OCI-LY7 (cell line): ENCODE measurements around the gene C6orf136. TPM values are rescaled to one million over a fixed set of nuclear protein-coding genes. Genes with fewer than 3 reads are reported as not detected.

Source experiments
- BruUV-seq: library from RNA; stranded (reverse); fragments of 400-500 nt; replicated peaks from 2 replicates; lab custom pipeline; 2021; lab: Mats Ljungman, UMichigan
- CTCF ChIA-PET: fragments of 300-600 bp; sonication (Branson Sonifier 250); formaldehyde crosslinking; loops from one replicate; lab custom pipeline; 2022; ENCODE audit warnings: antibody characterized with exemption; ENCODE audit not compliant: unreplicated experiment; lab: Charles Lee
- POLR2A ChIA-PET: fragments of 300-600 bp; sonication (Branson Sonifier 250); formaldehyde crosslinking; loops from one replicate; lab custom pipeline; 2022; ENCODE audit warnings: antibody characterized with exemption; lab: Charles Lee
- DNase-seq: peaks from one replicate; pipeline ENCODE4 v3.0.0-alpha.2; 2015; ENCODE audit warnings: low spot score
- H2AFZ ChIP-seq: fragments of 200-600 bp; sonication (generic), shearing (Covaris generic); 2 replicates; pipeline ENCODE4 v1.6.1; 2014; ENCODE audit warnings: mild to moderate bottlenecking, antibody characterized with exemption, low read length, moderate library complexity
- H3K27ac ChIP-seq: fragments of 200-600 bp; sonication (generic); 2 replicates; pipeline ENCODE4 v1.5.1; 2014; ENCODE audit warnings: mixed run types, low read depth, mild to moderate bottlenecking, moderate library complexity, low read length, inconsistent platforms; ENCODE audit not compliant: poor library complexity, severe bottlenecking
- H3K36me3 ChIP-seq: fragments of 200-600 bp; sonication (generic); 2 replicates; pipeline ENCODE4 v1.6.1; 2014; ENCODE audit warnings: mild to moderate bottlenecking, antibody characterized with exemption, low read length, moderate library complexity, mixed read lengths; ENCODE audit not compliant: insufficient read depth
- H3K4me1 ChIP-seq: fragments of 200-600 bp; sonication (generic); 2 replicates; pipeline ENCODE4 v1.5.1; 2014; ENCODE audit warnings: mild to moderate bottlenecking, low read length; ENCODE audit not compliant: insufficient read depth, poor library complexity, severe bottlenecking
- H3K4me2 ChIP-seq: fragments of 200-600 bp; sonication (generic); 2 replicates; pipeline ENCODE4 v1.6.1; 2014; ENCODE audit warnings: mild to moderate bottlenecking, low read length
- H3K4me3 ChIP-seq: fragments of 200-600 bp; sonication (generic); 2 replicates; pipeline ENCODE4 v1.5.1; 2014; ENCODE audit warnings: mild to moderate bottlenecking, low read depth, low read length; ENCODE audit not compliant: poor library complexity, severe bottlenecking
- H3K79me2 ChIP-seq: fragments of 200-600 bp; sonication (generic); 2 replicates; pipeline ENCODE4 v1.6.1; 2016; ENCODE audit warnings: low read depth, mild to moderate bottlenecking, low read length, moderate library complexity, mixed read lengths; ENCODE audit not compliant: insufficient read depth
- H3K9me2 ChIP-seq: fragments of 200-600 bp; sonication (generic); 2 replicates; pipeline ENCODE4 v1.6.1; 2016; ENCODE audit warnings: mild to moderate bottlenecking, low read length, mixed read lengths; ENCODE audit not compliant: insufficient read depth
- H3K9me3 ChIP-seq: fragments of 200-600 bp; sonication (generic); 2 replicates; pipeline ENCODE4 v1.6.1; 2014; ENCODE audit warnings: mild to moderate bottlenecking, mixed run types, low read length, mixed read lengths
- H4K20me1 ChIP-seq: fragments of 200-600 bp; sonication (generic); 2 replicates; pipeline ENCODE4 v1.6.1; 2014; ENCODE audit warnings: mild to moderate bottlenecking, antibody characterized with exemption, low read length, moderate library complexity, mixed read lengths; ENCODE audit not compliant: insufficient read depth
- EZH2phosphoT487 ChIP-seq: fragments of 200-600 bp; sonication (generic); IDR thresholded peaks from 2 replicates; pipeline ENCODE4 v1.6.1; 2018; ENCODE audit warnings: low read depth, borderline replicate concordance, mild to moderate bottlenecking, mixed run types, antibody characterized with exemption, low read length, moderate library complexity, mixed read lengths
- intact Hi-C: fragments of 100-400 bp; cut with micrococcal nuclease; formaldehyde crosslinking; loops from one replicate; pipeline ENCODE4 v1.10.0; 2022; ENCODE audit not compliant: unreplicated experiment
- total RNA-seq, 2 experiments: library from RNA; depleted of rRNA in 1 of 2; stranded (reverse); fragments of >200 nt in 1 of 2; shearing (Covaris generic) in 1 of 2; gene quantifications; 2 replicates each; pipeline ENCODE4 v1.2.3, GENCODE V29; 2014 to 2022
- TF ChIP-seq, protein P1 (sequence below): fragments of 200-600 bp; sonication (generic); conservative IDR thresholded peaks from 2 replicates; pipeline ENCODE4 v1.5.1; 2014; ENCODE audit warnings: mild to moderate bottlenecking, antibody characterized with exemption, low read length, moderate library complexity, mixed read lengths

C6orf136 gene
- total RNA-seq, 2 experiments from 2014 or later: 14.7 to 26.7 TPM

DNA sequence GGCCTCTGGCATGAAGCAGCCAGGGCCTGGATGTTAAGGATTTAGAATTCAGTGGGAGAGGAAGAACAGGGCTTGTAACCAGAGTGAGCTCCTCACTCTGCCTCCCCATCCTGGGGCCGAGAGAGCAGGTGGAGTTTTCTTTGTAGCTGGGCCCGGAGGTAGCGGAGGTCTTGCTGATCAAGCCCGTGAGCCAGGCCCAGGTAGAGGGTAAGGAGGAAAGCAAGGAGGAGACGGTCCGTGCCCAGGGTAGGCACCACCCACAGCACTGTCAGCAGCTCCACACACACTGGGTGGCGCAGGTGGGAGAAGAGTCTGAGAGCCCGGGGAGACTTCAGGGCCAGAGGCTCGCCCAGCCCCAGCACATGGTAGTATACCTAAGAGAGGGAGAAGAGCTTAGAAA lies 41.6 kb downstream of the C6orf136 start:
- Histone ChIP-seq H3K9me3 (no peaks in the 10 kb centered on the region), H3K4me3 (peak overlapping the region; percentile 95), H3K36me3 (peaks cover 26% of the 10 kb centered on the region), H3K4me1 (peaks cover 38% of the 10 kb centered on the region), H3K9me2 (no peaks in the 10 kb centered on the region), H4K20me1 (peaks cover 5% of the 10 kb centered on the region; the same call in 1 of the 2 replicates), H3K27ac (peak overlapping the region; percentile 95), H3K4me2 (peak overlapping the region; percentile 99), H3K79me2 (peaks cover 63% of the 10 kb centered on the region), H2AFZ (no peak overlapping the region)
- TF ChIP-seq, protein P1, sequence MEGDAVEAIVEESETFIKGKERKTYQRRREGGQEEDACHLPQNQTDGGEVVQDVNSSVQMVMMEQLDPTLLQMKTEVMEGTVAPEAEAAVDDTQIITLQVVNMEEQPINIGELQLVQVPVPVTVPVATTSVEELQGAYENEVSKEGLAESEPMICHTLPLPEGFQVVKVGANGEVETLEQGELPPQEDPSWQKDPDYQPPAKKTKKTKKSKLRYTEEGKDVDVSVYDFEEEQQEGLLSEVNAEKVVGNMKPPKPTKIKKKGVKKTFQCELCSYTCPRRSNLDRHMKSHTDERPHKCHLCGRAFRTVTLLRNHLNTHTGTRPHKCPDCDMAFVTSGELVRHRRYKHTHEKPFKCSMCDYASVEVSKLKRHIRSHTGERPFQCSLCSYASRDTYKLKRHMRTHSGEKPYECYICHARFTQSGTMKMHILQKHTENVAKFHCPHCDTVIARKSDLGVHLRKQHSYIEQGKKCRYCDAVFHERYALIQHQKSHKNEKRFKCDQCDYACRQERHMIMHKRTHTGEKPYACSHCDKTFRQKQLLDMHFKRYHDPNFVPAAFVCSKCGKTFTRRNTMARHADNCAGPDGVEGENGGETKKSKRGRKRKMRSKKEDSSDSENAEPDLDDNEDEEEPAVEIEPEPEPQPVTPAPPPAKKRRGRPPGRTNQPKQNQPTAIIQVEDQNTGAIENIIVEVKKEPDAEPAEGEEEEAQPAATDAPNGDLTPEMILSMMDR: peak; percentile 62
- no peak for TF ChIP-seq EZH2phosphoT487
- POLR2A ChIA-PET: interaction anchor here (0.7 to 6.3 kb wide), 6 partner anchors 8 to 42 kb away, joined by 3 to 71 read pairs (median 4); partner anchors contain the start of genes DHX16, MDC1 and TUBB
- CTCF ChIA-PET: interaction anchor here (0.7 to 1.6 kb wide), 5 partner anchors 9 to 42 kb away, joined by 3 to 5 read pairs (median 5); partner anchors contain the start of genes DHX16 and MDC1
- intact Hi-C loops: loop anchor here (1.0 to 10.0 kb wide), 4 partner anchors 9 to 806 kb away; partner anchors contain the start of genes MDC1, MICB, MRPS18B and PPP1R10
- BruUV-seq: no TSS peak
- DNase-seq: peak; percentile 82

GRCh38 chr6:30689022-30689865 lies 42.3 kb downstream of the C6orf136 start:
- peaks cover 38% of the 10 kb centered on the region for H3K4me1 ChIP-seq
- peaks cover 56% of the 10 kb centered on the region for H3K79me2 ChIP-seq
- no TSS peak for BruUV-seq
- peak overlapping the region; percentile 95 for H3K4me3 ChIP-seq
- peak; percentile 46 for DNase-seq
- peak overlapping the region; percentile 99 for H3K4me2 ChIP-seq
- CTCF ChIA-PET: interaction anchor here (0.6 to 1.6 kb wide), 7 partner anchors 10 to 42 kb away, joined by 3 to 5 read pairs (median 3); partner anchors contain the start of genes DHX16 and MDC1
- peaks cover 5% of the 10 kb centered on the region; the same call in 1 of the 2 replicates for H4K20me1 ChIP-seq
- H3K27ac ChIP-seq: peak overlapping the region; percentile 95
- TF ChIP-seq, protein P1: no peak; the same call in 1 of the 2 replicates
- H3K36me3 ChIP-seq: peaks cover 20% of the 10 kb centered on the region
- H3K9me2 ChIP-seq: no peaks in the 10 kb centered on the region
- H2AFZ ChIP-seq: no peak overlapping the region
- intact Hi-C loops: loop anchor here (5.0 to 10.0 kb wide), 2 partner anchors 72 to 806 kb away; partner anchors contain the start of genes MICB, MRPS18B and PPP1R10
- no peaks in the 10 kb centered on the region for H3K9me3 ChIP-seq
- POLR2A ChIA-PET: interaction anchor here (0.7 to 6.3 kb wide), 6 partner anchors 9 to 43 kb away, joined by 3 to 71 read pairs (median 4); partner anchors contain the start of genes DHX16, MDC1 and TUBB
